OCI-M2 (cell line): ENCODE results near the gene FAM53A.
"Not testable (repeated sequence)": the region's sequence is repeated elsewhere in the genome, so short reads cannot be mapped to it uniquely, and the experiment has no call there.

Source experiments
- DNase-seq: peaks from one replicate; lab custom pipeline; 2025; ENCODE audit not compliant: unreplicated experiment; lab: John Stamatoyannopoulos, UW

FAM53A gene

GRCh38 chr4:1717129-1718094, 33.3 kb upstream of the FAM53A start:
- DNase-seq = no peak

GRCh38 chr4:1716065-1716945, 32.2 kb upstream of the FAM53A start:
- no peak for DNase-seq

GRCh38 chr4:1715002-1715758, 31.1 kb upstream of the FAM53A start:
- DNase-seq = no peak

- DNase-seq = no peak
Observed at GRCh38 chr4:1714303-1715001, 30.3 kb upstream of the FAM53A start.

GRCh38 chr4:1713003-1713851, 29.1 kb upstream of the FAM53A start:
- DNase-seq = no peak

- peak; percentile 51 for DNase-seq
Observed at GRCh38 chr4:1712216-1713002, 28.3 kb upstream of the FAM53A start, which contains the start of gene SLBP. TSS of gene SLBP (minus strand) at chr4:1712319. CDS start at chr4:1712188, 131 bp downstream.

GRCh38 chr4:1711571-1712215, 27.6 kb upstream of the FAM53A start:
- DNase-seq = no peak

GRCh38 chr4:1711055-1711570, 27.0 kb upstream of the FAM53A start:
- no peak for DNase-seq

GRCh38 chr4:1708581-1708980, 24.5 kb upstream of the FAM53A start:
- no peak for DNase-seq

- DNase-seq = no peak
Observed at GRCh38 chr4:1706358-1706757, 22.2 kb upstream of the FAM53A start.

- DNase-seq = no peak
Observed at GRCh38 chr4:1705732-1706131, 21.6 kb upstream of the FAM53A start.

- DNase-seq = no peak
Observed at GRCh38 chr4:1703867-1704266, 19.8 kb upstream of the FAM53A start.

- DNase-seq = not testable (repeated sequence)
Observed at GRCh38 chr4:1701671-1702070, 17.6 kb upstream of the FAM53A start.

GRCh38 chr4:1695913-1696312, 11.8 kb upstream of the FAM53A start:
- no peak for DNase-seq

- no peak for DNase-seq
Observed at GRCh38 chr4:1693131-1693896, 9.2 kb upstream of the FAM53A start.

- no peak for DNase-seq
Observed at GRCh38 chr4:1691737-1692373, 7.7 kb upstream of the FAM53A start.

- DNase-seq = no peak
Observed at GRCh38 chr4:1690698-1691097, 6.6 kb upstream of the FAM53A start.
